K562 (cell line): ENCODE data around the gene WBP2NL.

ENCODE experiments used
- RBM15 ChIP-seq: fragments of 200-400 bp; formaldehyde crosslinking; IDR thresholded peaks from 2 replicates; pipeline ENCODE4 v1.6.1; 2018; ENCODE audit warnings: mild to moderate bottlenecking, low read length, moderate library complexity; ENCODE audit not compliant: insufficient read depth
- SETDB1 ChIP-seq: IDR thresholded peaks from one replicate; pipeline ENCODE4 v1.6.1; 2012; ENCODE audit warnings: low read length, control low read depth, inconsistent platforms
- XRCC4 ChIP-seq: IDR thresholded peaks from one replicate; pipeline ENCODE4 v1.6.1; 2011; ENCODE audit not compliant: insufficient read depth, insufficient read length; ENCODE audit errors: extremely low read depth
- ZKSCAN1 ChIP-seq: fragments of 150-350 bp; IDR thresholded peaks from 2 replicates; pipeline ENCODE4 v1.6.1; 2016; ENCODE audit warnings: low read depth, low read length
- TF ChIP-seq, protein P1 (sequence below): sonication (generic); formaldehyde crosslinking; IDR thresholded peaks from 2 replicates; pipeline ENCODE4 v1.8.0; 2023; ENCODE audit warnings: missing genetic modification reagents, mild to moderate bottlenecking, borderline replicate concordance

DNA sequence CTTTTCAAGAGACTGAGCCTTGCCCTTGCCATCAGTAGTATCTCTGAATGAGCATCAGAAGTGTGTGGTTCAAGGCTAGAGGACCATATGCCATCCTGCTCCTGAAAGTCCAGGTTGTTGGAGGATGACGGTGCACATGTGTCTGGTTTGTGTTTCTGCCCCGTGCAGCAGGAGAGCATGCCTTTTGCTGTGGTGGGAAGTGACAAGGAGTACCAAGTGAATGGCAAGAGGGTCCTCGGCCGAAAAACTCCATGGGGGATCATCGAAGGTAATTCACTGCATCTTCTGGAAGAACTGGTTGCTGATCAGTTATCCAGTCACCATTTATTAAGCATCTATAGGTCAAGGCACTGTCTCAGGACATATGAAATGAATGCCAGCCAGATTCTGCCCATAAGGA is 6.1 kb upstream of the WBP2NL start:
- TF ChIP-seq, protein P1, sequence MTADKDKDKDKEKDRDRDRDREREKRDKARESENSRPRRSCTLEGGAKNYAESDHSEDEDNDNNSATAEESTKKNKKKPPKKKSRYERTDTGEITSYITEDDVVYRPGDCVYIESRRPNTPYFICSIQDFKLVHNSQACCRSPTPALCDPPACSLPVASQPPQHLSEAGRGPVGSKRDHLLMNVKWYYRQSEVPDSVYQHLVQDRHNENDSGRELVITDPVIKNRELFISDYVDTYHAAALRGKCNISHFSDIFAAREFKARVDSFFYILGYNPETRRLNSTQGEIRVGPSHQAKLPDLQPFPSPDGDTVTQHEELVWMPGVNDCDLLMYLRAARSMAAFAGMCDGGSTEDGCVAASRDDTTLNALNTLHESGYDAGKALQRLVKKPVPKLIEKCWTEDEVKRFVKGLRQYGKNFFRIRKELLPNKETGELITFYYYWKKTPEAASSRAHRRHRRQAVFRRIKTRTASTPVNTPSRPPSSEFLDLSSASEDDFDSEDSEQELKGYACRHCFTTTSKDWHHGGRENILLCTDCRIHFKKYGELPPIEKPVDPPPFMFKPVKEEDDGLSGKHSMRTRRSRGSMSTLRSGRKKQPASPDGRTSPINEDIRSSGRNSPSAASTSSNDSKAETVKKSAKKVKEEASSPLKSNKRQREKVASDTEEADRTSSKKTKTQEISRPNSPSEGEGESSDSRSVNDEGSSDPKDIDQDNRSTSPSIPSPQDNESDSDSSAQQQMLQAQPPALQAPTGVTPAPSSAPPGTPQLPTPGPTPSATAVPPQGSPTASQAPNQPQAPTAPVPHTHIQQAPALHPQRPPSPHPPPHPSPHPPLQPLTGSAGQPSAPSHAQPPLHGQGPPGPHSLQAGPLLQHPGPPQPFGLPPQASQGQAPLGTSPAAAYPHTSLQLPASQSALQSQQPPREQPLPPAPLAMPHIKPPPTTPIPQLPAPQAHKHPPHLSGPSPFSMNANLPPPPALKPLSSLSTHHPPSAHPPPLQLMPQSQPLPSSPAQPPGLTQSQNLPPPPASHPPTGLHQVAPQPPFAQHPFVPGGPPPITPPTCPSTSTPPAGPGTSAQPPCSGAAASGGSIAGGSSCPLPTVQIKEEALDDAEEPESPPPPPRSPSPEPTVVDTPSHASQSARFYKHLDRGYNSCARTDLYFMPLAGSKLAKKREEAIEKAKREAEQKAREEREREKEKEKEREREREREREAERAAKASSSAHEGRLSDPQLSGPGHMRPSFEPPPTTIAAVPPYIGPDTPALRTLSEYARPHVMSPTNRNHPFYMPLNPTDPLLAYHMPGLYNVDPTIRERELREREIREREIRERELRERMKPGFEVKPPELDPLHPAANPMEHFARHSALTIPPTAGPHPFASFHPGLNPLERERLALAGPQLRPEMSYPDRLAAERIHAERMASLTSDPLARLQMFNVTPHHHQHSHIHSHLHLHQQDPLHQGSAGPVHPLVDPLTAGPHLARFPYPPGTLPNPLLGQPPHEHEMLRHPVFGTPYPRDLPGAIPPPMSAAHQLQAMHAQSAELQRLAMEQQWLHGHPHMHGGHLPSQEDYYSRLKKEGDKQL (CRISPR knock-in tag), result no peak
- no peak for TF ChIP-seq XRCC4
- TF ChIP-seq ZKSCAN1, result no peak
- no peak for TF ChIP-seq SETDB1
- no peak for TF ChIP-seq RBM15
